B cell (primary cell): ENCODE results near the gene KLHL1. TPM values are rescaled to one million over a fixed set of nuclear protein-coding genes. Genes with fewer than 3 reads are reported as not detected.

Experiments used
- ATAC-seq: fragments of 200-7000 bp; cut with Tn5 transposase; one replicate; pipeline ENCODE4 v1.10.0; 2021; ENCODE audit warnings: low read depth, mild to moderate bottlenecking, moderate number of reproducible peaks, moderate library complexity
- CTCF ChIA-PET: fragments of 350-600 bp; sonication (Branson Sonifier 250); formaldehyde crosslinking; loops from one replicate; lab custom pipeline; 2021; ENCODE audit warnings: antibody characterized with exemption, inconsistent platforms; lab: Charles Lee
- POLR2A ChIA-PET: fragments of 350-600 bp; sonication (Branson Sonifier 250); formaldehyde crosslinking; loops from one replicate; lab custom pipeline; 2021; ENCODE audit warnings: antibody characterized with exemption; lab: Charles Lee
- DNase-seq: peaks from one replicate; pipeline ENCODE4 v3.0.0; 2013
- H2AFZ ChIP-seq: 2 replicates; pipeline ENCODE4 v1.6.1; 2012; ENCODE audit warnings: mild to moderate bottlenecking, low read depth, low read length; ENCODE audit not compliant: insufficient read depth, poor library complexity, severe bottlenecking
- H3K27ac ChIP-seq, 2 donors: 1 replicate in 1 of 2; 2 replicates in 1 of 2; pipeline ENCODE4 v1.5.1; 2012 to 2013; ENCODE audit warnings: low read length in 2 of 2, mild to moderate bottlenecking in 2 of 2, moderate library complexity in 1 of 2
- H3K27me3 ChIP-seq, 4 experiments: fragments of 200-600 bp in 1 of 4; sonication (generic) in 1 of 4; replicated peaks in 1 of 4; 1 replicate in 2 of 4; 2 replicates in 2 of 4; pipeline versions ENCODE4 v1.6.1 to v1.7.0; 2013 to 2016; ENCODE audit warnings: low read length in 3 of 4, mild to moderate bottlenecking in 2 of 4, mixed read lengths in 1 of 4, moderate library complexity in 1 of 4; ENCODE audit not compliant: insufficient read depth in 4 of 4, control insufficient read depth in 3 of 4; ENCODE audit errors: control extremely low read depth in 1 of 4
- H3K36me3 ChIP-seq, 2 experiments: replicated peaks in 1 of 2; 1 replicate in 1 of 2; 2 replicates in 1 of 2; pipeline versions ENCODE4 v1.6.1 to v1.7.1; 2013; ENCODE audit warnings: low read length in 1 of 2; ENCODE audit not compliant: insufficient read depth in 2 of 2, control insufficient read depth in 1 of 2; ENCODE audit errors: control extremely low read depth in 1 of 2, extremely low read depth in 1 of 2
- H3K4me1 ChIP-seq, 2 donors: fragments of 200-600 bp in 1 of 2; sonication (generic) in 1 of 2; 1 replicate in 1 of 2; 2 replicates in 1 of 2; pipeline versions ENCODE4 v1.5.1 to v1.6.1; 2013 to 2017; ENCODE audit warnings: low read length in 2 of 2; ENCODE audit not compliant: control insufficient read depth in 2 of 2, insufficient read depth in 2 of 2
- H3K4me2 ChIP-seq: replicated peaks from 2 replicates; pipeline ENCODE3; 2012; ENCODE audit warnings: mild to moderate bottlenecking, low read depth, low read length; ENCODE audit not compliant: poor library complexity, severe bottlenecking
- H3K4me3 ChIP-seq, 5 experiments: fragments of 200-600 bp in 1 of 5; sonication (generic) in 1 of 5; 1 replicate in 3 of 5; 2 replicates in 2 of 5; pipeline versions ENCODE4 v1.5.1 to v1.7.0; 2011 to 2016; ENCODE audit warnings: low read length in 4 of 5, mild to moderate bottlenecking in 4 of 5, low read depth in 2 of 5, control low read depth in 1 of 5, moderate library complexity in 1 of 5; ENCODE audit not compliant: insufficient read depth in 1 of 5; ENCODE audit errors: control extremely low read depth in 1 of 5, extremely low read depth in 1 of 5
- H3K79me2 ChIP-seq: fragments of 200-600 bp; sonication (generic); one replicate; pipeline ENCODE4 v1.6.0; 2016; ENCODE audit warnings: low read length; ENCODE audit not compliant: control insufficient read depth, insufficient read depth
- H3K9ac ChIP-seq: fragments of 200-600 bp; sonication (generic); 2 replicates; pipeline ENCODE4 v1.6.1; 2017; ENCODE audit warnings: mild to moderate bottlenecking, low read length, moderate library complexity
- H3K9me3 ChIP-seq, 3 donors: one replicate each; pipeline versions ENCODE4 v1.6.1 to v1.7.1; 2013; ENCODE audit warnings: low read length in 2 of 3; ENCODE audit not compliant: control insufficient read depth in 2 of 3, insufficient read depth in 1 of 3; ENCODE audit errors: control extremely low read depth in 1 of 3
- H4K20me1 ChIP-seq: 2 replicates; pipeline ENCODE4 v1.6.0; 2012; ENCODE audit warnings: mild to moderate bottlenecking, low read length; ENCODE audit not compliant: insufficient read depth, control insufficient read depth, poor library complexity, severe bottlenecking
- H3K27ac Mint-ChIP-seq: one replicate; pipeline ENCODE4 v1.8.0; 2021; ENCODE audit warnings: mixed read lengths
- H3K27me3 Mint-ChIP-seq: one replicate; pipeline ENCODE4 v1.8.0; 2021; ENCODE audit warnings: mixed read lengths
- H3K4me1 Mint-ChIP-seq: one replicate; pipeline ENCODE4 v1.8.0; 2021; ENCODE audit warnings: mixed read lengths
- H3K4me3 Mint-ChIP-seq: one replicate; pipeline ENCODE4 v1.8.0; 2021; ENCODE audit warnings: mixed read lengths
- H3K9me3 Mint-ChIP-seq: one replicate; pipeline ENCODE4 v1.8.0; 2022; ENCODE audit warnings: mixed read lengths; ENCODE audit not compliant: insufficient read depth
- CTCF ChIP-seq: fragments of 200-600 bp; IDR thresholded peaks from one replicate; pipeline ENCODE4 v1.8.0; 2022; ENCODE audit warnings: antibody characterized with exemption, mild to moderate bottlenecking
- EZH2 ChIP-seq: IDR thresholded peaks from 2 replicates; pipeline ENCODE4 v1.6.1; 2012; ENCODE audit warnings: borderline replicate concordance, low read depth, mild to moderate bottlenecking, moderate library complexity, low read length; ENCODE audit not compliant: insufficient read depth, poor library complexity, severe bottlenecking
- WGBS: methylation state at CpG from one replicate; pipeline ENCODE4 v1.1.5; 2013; ENCODE audit warnings: missing lambda C conversion rate; ENCODE audit not compliant: insufficient coverage; 5-methylcytosine and 5-hydroxymethylcytosine counted together
- intact Hi-C: fragments of 100-400 bp; cut with micrococcal nuclease; formaldehyde crosslinking; loops from one replicate; pipeline ENCODE4 v1.10.0; 2022
- polyA plus RNA-seq: library from polyadenylated mRNA; depleted of rRNA; stranded (reverse); fragments of >200 nt; gene quantifications from 2 replicates; pipeline ENCODE4 v1.2.3, GENCODE V29; 2012
- total RNA-seq, 2 donors: library from RNA; stranded (reverse); fragments of 120-200 nt in 1 of 2; gene quantifications; 1 replicate in 1 of 2; 2 replicates in 1 of 2; pipeline versions ENCODE4 v1.2.3 to v1.2.4, GENCODE V29; 2013 to 2022

KLHL1 gene
- total and polyA plus RNA-seq, 2 donors (not counting 1 experiment from before 2014, with no cell fraction given), result not detected

DNA sequence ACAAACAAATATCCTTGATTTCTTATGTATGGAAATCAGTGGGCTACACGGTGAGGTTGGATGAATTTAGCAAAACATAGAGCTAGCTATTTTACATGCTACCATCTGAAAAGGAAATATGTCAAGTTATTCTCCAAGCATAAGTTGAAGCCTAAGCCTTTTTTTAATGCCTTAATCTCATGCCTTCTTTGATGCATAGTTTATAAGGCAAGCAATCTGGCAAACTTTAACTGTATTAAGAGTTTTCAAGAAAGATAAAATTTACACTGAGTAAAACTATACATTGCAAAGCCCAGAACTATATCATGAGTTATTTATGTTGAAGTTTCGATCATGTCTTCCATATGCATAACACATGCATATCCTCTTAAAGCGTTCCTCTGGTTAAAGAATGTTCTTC lies 85.6 kb downstream of the KLHL1 start:
- no peaks in the 10 kb centered on the region for H4K20me1 ChIP-seq
- no peak overlapping the region for H3K27ac ChIP-seq
- H2AFZ ChIP-seq, result no peak overlapping the region
- intact Hi-C loops, result no loop called here
- Mint-ChIP-seq H3K27me3 (no peaks in the 10 kb centered on the region), H3K4me1 (no peaks in the 10 kb centered on the region), H3K9me3 (peaks cover 2% of the 10 kb centered on the region), H3K4me3 (no peak overlapping the region), H3K27ac (no peak overlapping the region)
- no peak overlapping the region for H3K4me2 ChIP-seq
- DNase-seq, result no peak
- no peak for ATAC-seq
- POLR2A ChIA-PET, result no interaction called here
- H3K9ac ChIP-seq, result no peak overlapping the region
- H3K9me3 ChIP-seq, result no peaks in the 10 kb centered on the region
- TF ChIP-seq CTCF, result no peak
- no peak for TF ChIP-seq EZH2
- WGBS, result no CpG with 5 or more reads among the region's 3 CpGs
- no peaks in the 10 kb centered on the region for H3K27me3 ChIP-seq
- H3K4me1 ChIP-seq, result no peaks in the 10 kb centered on the region
- CTCF ChIA-PET, result no interaction called here
- H3K4me3 ChIP-seq, result no peak overlapping the region
- no peaks in the 10 kb centered on the region for H3K79me2 ChIP-seq
- H3K36me3 ChIP-seq, result no peaks in the 10 kb centered on the region

DNA sequence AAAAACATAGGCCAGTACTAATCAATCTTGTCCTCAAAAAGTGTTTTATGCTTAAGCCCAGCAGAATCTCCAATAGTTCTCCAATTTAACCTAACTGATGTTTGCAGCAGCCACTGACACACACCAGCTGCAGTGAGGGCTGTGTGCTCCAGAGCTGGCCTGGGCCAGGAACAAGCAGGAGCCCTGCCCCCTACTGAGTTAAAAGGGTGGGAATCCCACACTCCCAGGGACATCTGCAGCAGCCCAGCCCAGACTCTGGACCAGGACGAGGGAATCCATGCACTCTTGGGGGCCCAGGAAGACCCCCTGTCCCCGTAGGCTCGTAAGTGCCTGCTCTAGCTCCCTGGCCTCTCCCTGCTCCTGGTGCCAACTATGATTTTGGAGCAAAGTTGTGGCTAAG lies 92.1 kb downstream of the KLHL1 start:
- Mint-ChIP-seq H3K27me3 (no peaks in the 10 kb centered on the region), H3K27ac (no peak overlapping the region), H3K4me3 (no peak overlapping the region), H3K4me1 (no peaks in the 10 kb centered on the region), H3K9me3 (peaks cover 3% of the 10 kb centered on the region)
- H3K9ac ChIP-seq, result no peak overlapping the region
- no peak for DNase-seq
- ChIA-PET POLR2A (no interaction called here), CTCF (no interaction called here)
- no peak overlapping the region for H3K27ac ChIP-seq
- H3K27me3 ChIP-seq, result no peaks in the 10 kb centered on the region
- no peaks in the 10 kb centered on the region for H3K36me3 ChIP-seq
- no peaks in the 10 kb centered on the region for H3K4me1 ChIP-seq
- no peak overlapping the region for H3K4me2 ChIP-seq
- intact Hi-C loops, result no loop called here
- ATAC-seq, result no peak
- H3K79me2 ChIP-seq, result no peaks in the 10 kb centered on the region
- no peaks in the 10 kb centered on the region for H4K20me1 ChIP-seq
- H2AFZ ChIP-seq, result no peak overlapping the region
- TF ChIP-seq EZH2 (no peak), CTCF (no peak)
- 85% methylated on average over 3 of the region's 3 CpGs for WGBS
- no peak overlapping the region for H3K4me3 ChIP-seq
- H3K9me3 ChIP-seq, result peaks cover 0 to 15% (median 1%) of the 10 kb centered on the region in 3 donors
